ENCODE data around the gene STAT6.

GRCh38 chr12:57095440-57095839 is 15.7 kb downstream of the STAT6 start:
- TF ChIP-seq CTCF (optimal IDR thresholded peaks at IDR 0.05 in 1 of 3, IDR thresholded peaks at IDR 0.05 in 1 of 3, conservative IDR thresholded peaks at IDR 0.05 in 1 of 3; ENCODE audit: extremely low read depth in 1 of 3, insufficient read depth in 2 of 3, low read length in 3 of 3) (no peak), EZH2 (IDR thresholded peaks at IDR 0.05; ENCODE audit: low read length) (no peak)

Measured in keratinocyte (primary cell).